Trophoblast cell (in vitro differentiated cells and primary cell): ENCODE data around the gene RALGAPB.
A peak's percentile ranks its signal among the peaks of the same experiment; 100 is the strongest.

ENCODE experiments used
- DNase-seq, 2 donors: peaks; one replicate each; pipeline ENCODE4 v3.0.0-alpha.2; 2016
- H2AFZ ChIP-seq: 2 replicates; pipeline ENCODE4 v1.6.1; 2013; ENCODE audit warnings: low read length, moderate library complexity, mild to moderate bottlenecking; ENCODE audit not compliant: insufficient read depth, poor library complexity
- H2AK5ac ChIP-seq: 2 replicates; pipeline ENCODE4 v1.6.1; 2013; ENCODE audit warnings: mild to moderate bottlenecking, low read length
- H2BK120ac ChIP-seq: 2 replicates; pipeline ENCODE4 v1.6.1; 2013; ENCODE audit warnings: low read length, mild to moderate bottlenecking, moderate library complexity; ENCODE audit not compliant: insufficient read depth, poor library complexity
- H2BK12ac ChIP-seq: 2 replicates; pipeline ENCODE4 v1.6.1; 2013; ENCODE audit warnings: mild to moderate bottlenecking, low read length, moderate library complexity
- H2BK5ac ChIP-seq: 2 replicates; pipeline ENCODE4 v1.6.1; 2013; ENCODE audit warnings: low read length, low read depth, moderate library complexity, mild to moderate bottlenecking; ENCODE audit not compliant: poor library complexity
- H3K14ac ChIP-seq: 2 replicates; pipeline ENCODE4 v1.6.1; 2013; ENCODE audit warnings: mild to moderate bottlenecking, low read length
- H3K18ac ChIP-seq: 2 replicates; pipeline ENCODE4 v1.6.1; 2013; ENCODE audit warnings: mild to moderate bottlenecking, low read length
- H3K23ac ChIP-seq: 2 replicates; pipeline ENCODE4 v1.6.1; 2013; ENCODE audit warnings: low read length
- H3K27ac ChIP-seq: 2 replicates; pipeline ENCODE4 v1.5.1; 2013; ENCODE audit warnings: low read depth, mild to moderate bottlenecking, inconsistent platforms, low read length, moderate library complexity
- H3K27me3 ChIP-seq: 2 replicates; pipeline ENCODE4 v1.6.1; 2013; ENCODE audit warnings: inconsistent platforms, mild to moderate bottlenecking, low read length, moderate library complexity; ENCODE audit not compliant: insufficient read depth
- H3K36me3 ChIP-seq, 2 experiments: 1 replicate in 1 of 2; 2 replicates in 1 of 2; pipeline ENCODE4 v1.6.1; 2013; ENCODE audit warnings: low read length in 2 of 2, mild to moderate bottlenecking in 2 of 2, moderate library complexity in 1 of 2; ENCODE audit not compliant: insufficient read depth in 2 of 2, control insufficient read depth in 1 of 2
- H3K4ac ChIP-seq: 2 replicates; pipeline ENCODE4 v1.6.1; 2013; ENCODE audit warnings: low read depth, mild to moderate bottlenecking, low read length, moderate library complexity
- H3K4me1 ChIP-seq, 2 experiments: 1 replicate in 1 of 2; 2 replicates in 1 of 2; pipeline ENCODE4 v1.6.1; 2013; ENCODE audit warnings: low read length in 2 of 2, mild to moderate bottlenecking in 2 of 2, moderate library complexity in 1 of 2; ENCODE audit not compliant: insufficient read depth in 2 of 2, control insufficient read depth in 1 of 2
- H3K4me2 ChIP-seq: 2 replicates; pipeline ENCODE4 v1.6.1; 2013; ENCODE audit warnings: inconsistent platforms, mild to moderate bottlenecking, low read length, moderate library complexity
- H3K4me3 ChIP-seq: 2 replicates; pipeline ENCODE4 v1.5.1; 2013; ENCODE audit warnings: mild to moderate bottlenecking, low read depth, low read length, inconsistent platforms
- H3K79me1 ChIP-seq: one replicate; pipeline ENCODE4 v1.6.1; 2013; ENCODE audit warnings: low read length
- H3K79me2 ChIP-seq: 2 replicates; pipeline ENCODE4 v1.6.1; 2013; ENCODE audit warnings: low read length, mild to moderate bottlenecking; ENCODE audit not compliant: control insufficient read depth, insufficient read depth, poor library complexity
- H3K9ac ChIP-seq: 2 replicates; pipeline ENCODE4 v1.6.1; 2013; ENCODE audit warnings: mild to moderate bottlenecking, low read length
- H3K9me3 ChIP-seq: 2 replicates; pipeline ENCODE4 v1.6.1; 2013; ENCODE audit warnings: low read depth, mild to moderate bottlenecking, control low read depth, inconsistent platforms, low read length; ENCODE audit not compliant: insufficient read depth
- H4K12ac ChIP-seq: 2 replicates; pipeline ENCODE4 v1.6.1; 2013; ENCODE audit warnings: low read depth, mild to moderate bottlenecking, low read length, moderate library complexity
- H4K8ac ChIP-seq: 2 replicates; pipeline ENCODE4 v1.6.1; 2013; ENCODE audit warnings: low read depth, mild to moderate bottlenecking, low read length, moderate library complexity
- H4K91ac ChIP-seq: one replicate; pipeline ENCODE4 v1.6.1; 2013; ENCODE audit warnings: low read depth, mild to moderate bottlenecking, low read length, moderate library complexity
- WGBS: extraction: QIAGEN DNeasy Blood & Tissue Kit; methylation state at CpG from one replicate; pipeline ENCODE4 v1.1.7; 2013; ENCODE audit warnings: missing lambda C conversion rate; ENCODE audit not compliant: insufficient read length, insufficient coverage; ENCODE audit errors: extremely low coverage; 5-methylcytosine and 5-hydroxymethylcytosine counted together

Gene RALGAPB

GRCh38 chr20:38466171-38466570 lies 6.5 kb upstream of the RALGAPB start:
- Histone ChIP-seq H2BK5ac (no peak overlapping the region), H3K9ac (no peak overlapping the region), H3K14ac (no peak overlapping the region), H2AFZ (no peak overlapping the region), H3K9me3 (peaks cover 1% of the 10 kb centered on the region), H2BK12ac (no peak overlapping the region), H3K79me1 (no peaks in the 10 kb centered on the region), H3K36me3 (no peaks in the 10 kb centered on the region), H3K79me2 (no peaks in the 10 kb centered on the region), H3K4me2 (no peak overlapping the region), H4K8ac (no peak overlapping the region), H3K27me3 (no peaks in the 10 kb centered on the region), H2BK120ac (no peak overlapping the region), H3K4me3 (no peak overlapping the region), H3K23ac (no peak overlapping the region), H3K4me1 (no peaks in the 10 kb centered on the region), H2AK5ac (no peak overlapping the region), H4K91ac (no peak overlapping the region), H3K18ac (no peak overlapping the region), H4K12ac (no peak overlapping the region), H3K4ac (no peak overlapping the region), H3K27ac (no peak overlapping the region)
- DNase-seq: no peak
- WGBS: no CpG with 5 or more reads among the region's 2 CpGs

DNA sequence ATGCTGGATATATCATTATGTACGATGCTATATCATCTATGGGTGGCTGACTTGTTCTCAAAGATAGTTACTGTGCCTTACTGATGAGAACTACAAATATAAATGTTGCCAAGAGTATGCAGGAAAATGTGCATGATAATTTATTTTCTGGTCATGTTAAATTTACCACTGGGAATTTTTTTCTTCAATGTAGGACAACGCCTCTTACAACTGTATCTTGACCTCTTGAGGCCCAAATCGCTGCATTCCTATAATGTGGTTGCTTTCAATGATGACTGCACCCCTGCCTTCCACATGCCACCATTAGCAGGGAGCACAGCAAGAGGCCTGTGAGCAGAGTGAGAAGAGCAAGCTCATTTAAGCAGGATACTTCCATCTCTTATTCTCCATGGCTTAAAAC lies 5.7 kb upstream of the RALGAPB start:
- Histone ChIP-seq H3K36me3 (no peaks in the 10 kb centered on the region), H3K79me1 (no peaks in the 10 kb centered on the region), H3K4ac (no peak overlapping the region), H3K9me3 (peaks cover 1% of the 10 kb centered on the region), H2BK120ac (no peak overlapping the region), H3K14ac (no peak overlapping the region), H3K4me1 (peaks cover 0 to 2% of the 10 kb centered on the region in 2 experiments), H3K9ac (no peak overlapping the region), H3K79me2 (no peaks in the 10 kb centered on the region), H4K8ac (no peak overlapping the region), H4K91ac (no peak overlapping the region), H4K12ac (no peak overlapping the region), H3K27me3 (no peaks in the 10 kb centered on the region), H3K27ac (no peak overlapping the region), H3K4me3 (no peak overlapping the region), H2BK12ac (no peak overlapping the region), H3K4me2 (no peak overlapping the region), H2AFZ (no peak overlapping the region), H3K23ac (no peak overlapping the region), H3K18ac (no peak overlapping the region), H2AK5ac (no peak overlapping the region), H2BK5ac (no peak overlapping the region)
- no peak for DNase-seq
- WGBS: no CpG with 5 or more reads among the region's 3 CpGs

DNA sequence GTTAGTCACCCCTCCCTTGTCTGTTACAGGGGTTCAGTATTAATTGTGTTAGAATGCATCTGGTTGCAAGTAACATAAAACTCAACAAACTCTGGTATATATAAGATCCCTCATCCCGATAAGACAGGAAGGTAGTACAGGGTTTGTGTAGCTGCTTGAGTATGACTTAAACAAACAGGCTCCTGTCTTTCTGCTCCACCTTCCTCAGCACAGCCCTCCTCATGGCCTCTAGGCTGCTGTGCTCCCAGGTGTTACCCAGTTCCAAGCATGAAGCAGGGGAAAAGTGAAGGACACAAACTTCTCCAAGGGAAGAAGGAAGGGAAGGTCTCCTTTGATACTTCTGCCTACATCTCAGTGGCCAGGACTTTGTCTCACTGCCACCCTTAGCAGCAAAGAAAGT lies 1.4 kb upstream of the RALGAPB start:
- Histone ChIP-seq H3K79me2 (peaks cover 8% of the 10 kb centered on the region), H3K23ac (no peak overlapping the region), H3K4ac (no peak overlapping the region), H4K8ac (peak overlapping the region; percentile 75), H2AFZ (no peak overlapping the region), H2BK5ac (no peak overlapping the region), H4K91ac (no peak overlapping the region), H3K9me3 (no peaks in the 10 kb centered on the region), H3K27ac (no peak overlapping the region), H3K14ac (no peak overlapping the region), H3K4me1 (peaks cover 2 to 8% of the 10 kb centered on the region in 2 experiments), H2AK5ac (no peak overlapping the region), H3K4me3 (no peak overlapping the region), H3K27me3 (no peaks in the 10 kb centered on the region), H2BK12ac (peak overlapping the region; percentile 60), H2BK120ac (no peak overlapping the region), H3K36me3 (peaks cover 0 to under 1% of the 10 kb centered on the region in 2 experiments), H3K4me2 (no peak overlapping the region), H3K9ac (no peak overlapping the region), H3K79me1 (peaks cover 4% of the 10 kb centered on the region), H3K18ac (no peak overlapping the region), H4K12ac (peak overlapping the region; percentile 64)
- WGBS: no CpG with 5 or more reads among the region's 1 CpG
- DNase-seq: no peak

DNA sequence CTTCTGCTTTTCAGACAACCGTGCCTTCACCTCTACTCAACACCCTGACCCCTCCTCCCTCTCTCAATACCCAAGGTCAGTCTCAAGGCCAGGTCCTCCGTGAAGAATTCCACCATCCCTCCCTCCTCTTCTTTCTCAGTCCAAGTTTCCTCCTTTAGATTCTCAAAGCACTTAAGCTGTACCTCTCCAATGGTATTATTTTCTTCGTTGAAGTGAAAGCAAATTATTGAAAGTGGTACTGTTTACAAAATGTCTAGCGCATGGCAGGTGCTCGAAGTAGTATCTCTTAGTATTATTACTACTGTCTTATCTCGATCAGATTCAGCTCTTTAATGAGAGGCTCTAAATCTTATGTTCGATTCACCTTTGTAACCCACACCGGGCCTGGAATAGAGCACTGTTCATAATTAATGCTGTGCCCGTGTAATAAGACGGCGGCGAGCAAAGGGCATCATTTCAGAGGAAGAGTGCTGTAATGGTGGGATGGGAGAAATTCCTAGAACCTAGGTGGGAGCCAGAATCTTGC lies 593 bp upstream of the RALGAPB start:
- Histone ChIP-seq H4K8ac (peak overlapping the region; percentile 95), H3K18ac (no peak overlapping the region), H3K4me1 (peaks cover 2 to 8% of the 10 kb centered on the region in 2 experiments), H3K4ac (no peak overlapping the region), H4K91ac (no peak overlapping the region), H3K4me3 (peak overlapping the region; percentile 41), H2BK5ac (no peak overlapping the region), H4K12ac (peak overlapping the region; percentile 74), H3K79me2 (peaks cover 10% of the 10 kb centered on the region), H2BK12ac (no peak overlapping the region), H3K36me3 (peaks cover 0 to 2% of the 10 kb centered on the region in 2 experiments), H3K9me3 (no peaks in the 10 kb centered on the region), H2AK5ac (no peak overlapping the region), H3K27me3 (no peaks in the 10 kb centered on the region), H3K27ac (no peak overlapping the region), H2BK120ac (no peak overlapping the region), H3K14ac (peak overlapping the region; percentile 46), H3K9ac (no peak overlapping the region), H3K79me1 (peaks cover 4% of the 10 kb centered on the region), H3K4me2 (peak overlapping the region; percentile 82), H2AFZ (peak overlapping the region; percentile 85), H3K23ac (no peak overlapping the region)
- WGBS: no CpG with 5 or more reads among the region's 12 CpGs
- DNase-seq: no peak
